ENCODE measurements around the gene FBF1.

FBF1 gene

GRCh38 chr17:75931062-75931461 lies 9.8 kb downstream of the FBF1 start:
- no peak for TF ChIP-seq CTCF (IDR thresholded peaks at IDR 0.05; ENCODE audit: low read depth, low read length)
- H3K4me3 ChIP-seq (ENCODE audit: low read depth, low read length): no peak overlapping the region

- no peak overlapping the region for H3K4me3 ChIP-seq (ENCODE audit: low read depth, low read length)
- TF ChIP-seq CTCF (IDR thresholded peaks at IDR 0.05; ENCODE audit: low read depth, low read length): no peak
Observed at GRCh38 chr17:75927286-75927922, 13.4 kb downstream of the FBF1 start.

GRCh38 chr17:75926456-75926855 lies 14.4 kb downstream of the FBF1 start:
- no peak overlapping the region for H3K4me3 ChIP-seq (ENCODE audit: low read depth, low read length)
- TF ChIP-seq CTCF (IDR thresholded peaks at IDR 0.05; ENCODE audit: low read depth, low read length): no peak

GRCh38 chr17:75925912-75926311 lies 14.9 kb downstream of the FBF1 start:
- TF ChIP-seq CTCF (IDR thresholded peaks at IDR 0.05; ENCODE audit: low read depth, low read length): no peak
- H3K4me3 ChIP-seq (ENCODE audit: low read depth, low read length): no peak overlapping the region

- TF ChIP-seq CTCF (IDR thresholded peaks at IDR 0.05; ENCODE audit: low read depth, low read length): no peak
- no peak overlapping the region for H3K4me3 ChIP-seq (ENCODE audit: low read depth, low read length)
Observed at GRCh38 chr17:75925103-75925502, 15.7 kb downstream of the FBF1 start.

GRCh38 chr17:75922963-75923874 lies 17.6 kb downstream of the FBF1 start:
- no peak overlapping the region for H3K4me3 ChIP-seq (ENCODE audit: low read depth, low read length)
- TF ChIP-seq CTCF (IDR thresholded peaks at IDR 0.05; ENCODE audit: low read depth, low read length): no peak

Data from WI38 (cell line).